ENCODE results near the gene MPL.

The MPL gene

GRCh38 chr1:43396059-43396458 lies 58.4 kb downstream of the MPL start:
- TF ChIP-seq POLR2AphosphoS5 (IDR thresholded peaks at IDR 0.05; ENCODE audit: low read depth, low read length) = no peak
- TF ChIP-seq REST (IDR thresholded peaks at IDR 0.05; ENCODE audit: insufficient read depth in 1 of 2, low read depth in 2 of 2, low read length in 2 of 2) = no peak
- TF ChIP-seq TAF1 (IDR thresholded peaks at IDR 0.05; ENCODE audit: borderline replicate concordance, insufficient read depth, low read length) = no peak
- TF ChIP-seq SIN3A (IDR thresholded peaks at IDR 0.05; ENCODE audit: borderline replicate concordance, insufficient read depth, low read length) = no peak
- TF ChIP-seq FOXP2 (optimal IDR thresholded peaks at IDR 0.05; ENCODE audit: borderline replicate concordance, extremely low read depth, extremely low read length, insufficient read depth) = no peak

DNA sequence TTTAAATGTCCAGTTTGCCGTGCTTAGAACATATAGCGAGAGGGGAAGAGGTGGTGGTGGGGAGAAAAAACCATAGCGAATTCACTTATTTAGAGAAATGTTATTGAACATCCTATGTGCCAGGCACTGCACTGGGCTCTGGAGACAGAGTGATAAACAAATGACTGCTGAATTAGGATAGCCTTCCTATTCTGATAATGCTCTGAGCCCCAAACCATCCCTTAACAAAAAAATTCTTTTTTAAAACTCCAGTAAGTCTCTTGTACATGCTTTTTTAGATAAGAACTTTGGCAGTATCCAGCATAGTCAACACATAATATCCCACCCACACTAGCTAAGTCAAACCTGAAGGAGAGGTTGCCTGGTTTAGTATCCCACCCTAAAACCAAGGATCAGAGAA lies 60.6 kb downstream of the MPL start:
- TF ChIP-seq FOXP2 (optimal IDR thresholded peaks at IDR 0.05; ENCODE audit: borderline replicate concordance, extremely low read depth, extremely low read length, insufficient read depth) = no peak
- no peak for TF ChIP-seq POLR2AphosphoS5 (IDR thresholded peaks at IDR 0.05; ENCODE audit: low read depth, low read length)
- TF ChIP-seq SIN3A (IDR thresholded peaks at IDR 0.05; ENCODE audit: borderline replicate concordance, insufficient read depth, low read length) = no peak
- no peak for TF ChIP-seq REST (IDR thresholded peaks at IDR 0.05; ENCODE audit: insufficient read depth in 1 of 2, low read depth in 2 of 2, low read length in 2 of 2)
- no peak for TF ChIP-seq TAF1 (IDR thresholded peaks at IDR 0.05; ENCODE audit: borderline replicate concordance, insufficient read depth, low read length)

- no peak for TF ChIP-seq POLR2AphosphoS5 (IDR thresholded peaks at IDR 0.05; ENCODE audit: low read depth, low read length)
- no peak for TF ChIP-seq FOXP2 (optimal IDR thresholded peaks at IDR 0.05; ENCODE audit: borderline replicate concordance, extremely low read depth, extremely low read length, insufficient read depth)
- no peak for TF ChIP-seq REST (IDR thresholded peaks at IDR 0.05; ENCODE audit: insufficient read depth in 1 of 2, low read depth in 2 of 2, low read length in 2 of 2)
- no peak for TF ChIP-seq TAF1 (IDR thresholded peaks at IDR 0.05; ENCODE audit: borderline replicate concordance, insufficient read depth, low read length)
- no peak for TF ChIP-seq SIN3A (IDR thresholded peaks at IDR 0.05; ENCODE audit: borderline replicate concordance, insufficient read depth, low read length)
Observed at GRCh38 chr1:43402089-43402865, 64.7 kb downstream of the MPL start.
